NCI-H446 (cell line): Measurements from ENCODE around the gene ZNF207.
"Not testable (repeated sequence)": the region's sequence is repeated elsewhere in the genome, so short reads cannot be mapped to it uniquely, and the experiment has no call there.

ENCODE experiments used
- DNase-seq, 2 experiments: peaks; one replicate each; lab custom pipeline; 2025; lab: John Stamatoyannopoulos, UW

Gene ZNF207

DNA sequence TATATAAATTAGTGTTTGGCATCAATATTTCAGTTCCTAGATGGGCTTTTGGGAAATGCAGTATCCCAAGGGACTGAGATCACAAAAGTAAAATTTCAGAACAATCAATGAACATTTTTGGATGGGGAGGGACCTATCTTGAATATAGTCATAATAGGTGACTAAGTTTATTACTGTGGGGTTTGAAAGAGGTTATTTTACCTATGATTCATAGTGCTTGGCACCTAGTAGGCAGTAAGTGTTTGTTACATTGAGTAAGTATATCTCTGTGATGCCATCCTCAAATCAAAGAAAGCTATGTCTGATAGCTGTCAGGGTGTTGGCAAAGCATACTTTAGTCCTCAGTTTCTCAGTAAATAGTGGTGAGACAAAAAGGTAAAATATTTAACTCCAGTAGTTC, 36.9 kb downstream of the ZNF207 start:
- DNase-seq: no peak

DNA sequence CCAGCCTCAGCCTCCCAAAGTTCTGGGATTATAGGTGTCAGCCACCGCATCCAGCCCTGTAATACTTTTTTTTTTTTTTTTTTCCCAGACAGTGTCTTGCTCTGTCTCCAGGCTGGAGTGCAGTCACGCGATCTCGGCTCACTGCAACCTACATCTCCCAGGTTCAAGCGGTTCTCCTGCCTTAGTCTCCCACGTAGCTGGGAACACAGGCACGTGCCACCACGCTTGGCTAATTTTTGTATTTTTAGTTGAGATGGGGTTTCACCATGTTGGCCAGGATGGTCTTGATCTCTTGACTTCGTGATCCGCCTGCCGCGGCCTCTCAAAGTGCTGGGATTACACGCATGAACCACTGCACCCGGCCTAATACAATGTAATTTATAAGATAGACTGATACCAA, 38.2 kb downstream of the ZNF207 start:
- DNase-seq: not testable (repeated sequence)

DNA sequence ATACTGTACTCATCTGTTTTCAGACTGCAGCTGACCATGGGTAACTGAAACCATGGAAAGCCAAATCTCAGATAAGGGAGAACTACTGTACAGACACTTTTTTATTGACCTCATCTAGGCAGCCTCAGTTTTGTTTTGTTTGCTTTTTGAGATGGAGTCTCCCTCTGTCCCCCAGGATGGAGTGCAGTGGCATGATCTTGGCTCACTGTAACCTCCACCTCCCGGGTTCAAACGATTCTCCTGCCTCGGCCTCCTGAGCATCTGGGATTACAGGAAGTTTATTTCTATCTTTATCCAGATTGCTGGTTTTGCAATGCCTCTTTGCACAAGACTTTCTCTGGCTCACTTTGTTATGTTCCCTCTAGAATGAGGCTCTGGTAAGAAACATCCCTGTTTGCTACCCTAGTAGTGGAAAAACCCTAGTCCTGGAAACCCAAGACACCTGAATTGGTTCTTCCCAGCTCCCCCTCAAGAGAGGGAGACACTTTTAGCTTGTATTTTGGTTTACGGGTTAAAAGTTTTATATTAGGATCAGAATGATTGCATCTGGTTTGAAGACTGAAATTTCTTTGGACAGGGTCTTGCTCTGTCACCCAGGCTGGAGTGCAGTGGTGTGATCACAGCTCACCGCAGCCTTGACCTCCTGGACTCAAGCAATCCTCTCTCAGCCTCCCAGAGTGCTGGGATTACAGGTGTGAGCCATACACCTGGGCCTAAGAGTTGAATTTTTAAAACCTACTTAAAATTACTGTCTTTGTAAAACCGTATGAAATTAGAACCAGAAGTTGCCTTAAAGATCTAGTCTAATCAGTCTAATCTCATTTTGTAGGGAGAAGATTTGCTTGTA, 38.9 kb downstream of the ZNF207 start:
- DNase-seq: no peak

DNA sequence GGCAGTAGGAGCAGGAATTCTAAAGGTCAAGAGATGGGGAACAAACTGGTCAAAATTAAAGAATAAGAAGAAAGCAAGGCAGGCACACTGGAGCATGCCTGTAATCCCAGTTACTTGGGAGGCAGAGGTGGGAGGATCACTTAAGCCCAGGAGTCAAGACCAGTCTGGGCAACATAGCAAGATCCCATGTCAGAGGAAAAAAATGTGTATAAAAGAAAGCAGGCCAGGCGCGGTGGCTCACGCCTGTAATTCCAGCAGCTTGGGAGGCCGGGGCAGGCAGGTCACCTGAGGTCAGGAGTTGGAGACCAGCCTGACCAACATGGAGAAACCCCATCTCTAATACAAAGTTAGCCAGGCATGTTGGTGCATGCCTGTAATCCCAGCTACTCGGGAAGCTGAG, 43.9 kb downstream of the ZNF207 start:
- no peak for DNase-seq

DNA sequence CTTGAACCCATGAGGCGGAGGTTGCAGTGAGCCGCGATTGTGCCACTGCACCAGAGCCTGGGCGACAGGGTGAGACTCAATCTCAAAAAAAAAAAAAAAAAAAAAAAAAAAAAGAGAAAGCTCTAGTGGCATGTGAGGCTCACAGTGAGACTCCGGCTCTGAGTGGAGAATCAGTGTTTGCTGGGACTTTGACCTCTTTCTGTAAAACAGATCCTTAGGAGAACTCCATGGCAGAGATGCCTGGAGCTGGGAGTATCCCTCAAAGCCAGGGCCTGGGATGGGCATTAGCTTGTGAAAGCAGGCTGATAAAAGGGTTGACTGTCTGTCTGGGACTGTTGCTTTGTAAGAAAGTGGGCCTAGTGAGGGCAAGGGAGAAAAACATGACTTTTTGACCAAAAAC, 46.4 kb downstream of the ZNF207 start:
- DNase-seq: no peak

DNA sequence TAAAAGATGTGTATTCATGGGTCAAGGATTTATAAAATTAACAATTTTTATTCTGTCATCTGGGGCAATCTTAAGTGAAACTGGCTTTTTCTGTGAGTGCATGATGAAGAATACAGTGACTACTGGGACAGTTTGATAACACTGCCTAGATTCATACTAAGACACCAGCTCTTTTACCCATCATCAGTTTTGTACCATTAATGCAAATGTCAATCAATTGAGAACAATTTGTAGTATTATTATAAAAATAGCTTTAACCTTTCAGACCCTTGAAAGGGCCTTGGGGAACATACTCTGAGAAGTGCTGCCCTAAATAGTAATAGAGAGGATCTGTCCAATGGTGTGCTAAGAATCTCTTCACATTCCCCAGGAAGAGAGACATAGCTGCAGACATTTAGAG, 49.0 kb downstream of the ZNF207 start:
- DNase-seq: no peak

DNA sequence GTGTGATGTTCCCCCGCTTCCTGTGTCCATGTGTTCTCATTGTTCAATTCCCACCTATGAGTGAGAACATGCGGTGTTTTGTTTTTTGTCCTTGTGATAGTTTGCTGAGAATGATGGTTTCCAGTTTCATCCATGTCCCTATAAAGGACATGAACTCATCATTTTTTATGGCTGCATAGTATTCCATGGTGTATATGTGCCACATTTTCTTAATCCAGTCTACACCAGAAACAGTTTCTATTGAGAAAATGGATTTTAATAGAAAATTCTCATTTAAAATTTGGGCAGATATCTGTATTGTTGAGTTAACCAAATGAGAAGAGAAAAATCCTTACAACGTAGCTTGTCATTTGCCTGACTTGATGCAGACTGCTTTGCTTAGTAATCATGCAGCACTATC, 60.1 kb downstream of the ZNF207 start:
- not testable (repeated sequence) for DNase-seq

DNA sequence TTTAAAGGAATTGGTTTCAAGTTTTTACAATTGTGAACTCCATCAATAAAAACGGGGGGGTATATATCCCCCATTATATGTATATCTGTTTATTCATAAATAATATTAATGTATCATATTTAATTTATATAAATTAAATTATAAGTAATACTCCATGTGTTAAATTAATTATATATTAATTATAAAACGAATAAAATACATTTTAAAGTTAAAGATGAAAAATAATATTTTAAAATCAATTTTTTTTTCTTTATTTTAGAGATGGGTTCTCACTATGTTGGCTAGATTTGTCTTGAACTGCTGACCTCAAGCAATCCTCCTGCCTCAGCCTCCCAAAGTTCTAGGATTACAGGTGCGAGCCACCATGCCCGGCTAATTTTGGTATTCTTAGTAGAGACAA, 76.9 kb downstream of the ZNF207 start:
- DNase-seq: no peak

DNA sequence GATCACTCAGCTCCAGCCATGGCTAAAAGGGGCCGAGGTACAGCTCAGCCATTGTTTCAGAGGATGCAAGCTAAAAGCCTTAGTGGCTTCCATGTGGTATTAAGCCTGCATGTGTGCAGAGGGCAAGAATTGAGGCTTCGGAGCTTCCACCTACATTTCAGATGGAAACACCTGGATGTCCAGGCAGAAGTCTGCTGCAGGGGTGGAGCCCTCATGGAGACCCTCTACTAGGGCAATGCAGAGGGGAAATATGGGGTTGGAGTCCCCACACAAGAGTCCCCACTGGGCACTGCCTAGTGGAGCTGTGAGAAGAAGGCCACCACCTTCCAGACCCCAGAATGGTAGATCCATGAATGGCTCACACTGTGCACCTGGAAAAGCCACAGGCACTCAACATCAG, 79.6 kb downstream of the ZNF207 start:
- no peak for DNase-seq
